Uterus (tissue), 2 donors: ENCODE measurements around the gene ACAA2.

Experiments
- POLR2A ChIP-seq, 2 donors: fragments of 450-650 bp; IDR thresholded peaks; one replicate each; pipeline ENCODE4 v1.6.1; 2016; ENCODE audit warnings: antibody characterized with exemption in 2 of 2, mild to moderate bottlenecking in 1 of 2, moderate library complexity in 1 of 2
- TF ChIP-seq, protein P1 (sequence below), 4 experiments: fragments of 200-600 bp in 2 of 4; fragments of 450-650 bp in 2 of 4; sonication (generic) in 2 of 4; IDR thresholded peaks; one replicate each; pipeline ENCODE4 v1.5.1; 2016 to 2019; ENCODE audit warnings: antibody characterized with exemption in 4 of 4, mild to moderate bottlenecking in 2 of 4, moderate library complexity in 1 of 4

DNA sequence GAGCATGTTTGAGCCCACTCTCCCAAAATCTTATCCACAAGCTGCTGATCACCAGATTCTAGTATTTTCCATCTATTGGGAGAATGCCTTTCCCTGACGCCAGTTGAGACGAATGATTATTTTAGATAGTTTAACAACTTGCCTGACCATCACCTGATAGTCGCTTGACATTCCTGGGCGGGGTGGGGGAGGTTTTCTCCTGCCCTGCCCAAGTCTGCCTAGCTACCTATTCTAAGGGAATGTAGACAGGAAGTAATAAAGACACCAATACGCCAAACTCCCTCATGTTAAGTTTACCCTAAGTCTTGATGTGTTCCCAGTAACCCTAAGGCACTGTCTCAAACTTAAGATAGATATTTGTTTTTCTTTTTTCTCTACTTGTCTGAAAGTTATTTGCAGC is 4.6 kb upstream of the ACAA2 start:
- TF ChIP-seq, protein P1, sequence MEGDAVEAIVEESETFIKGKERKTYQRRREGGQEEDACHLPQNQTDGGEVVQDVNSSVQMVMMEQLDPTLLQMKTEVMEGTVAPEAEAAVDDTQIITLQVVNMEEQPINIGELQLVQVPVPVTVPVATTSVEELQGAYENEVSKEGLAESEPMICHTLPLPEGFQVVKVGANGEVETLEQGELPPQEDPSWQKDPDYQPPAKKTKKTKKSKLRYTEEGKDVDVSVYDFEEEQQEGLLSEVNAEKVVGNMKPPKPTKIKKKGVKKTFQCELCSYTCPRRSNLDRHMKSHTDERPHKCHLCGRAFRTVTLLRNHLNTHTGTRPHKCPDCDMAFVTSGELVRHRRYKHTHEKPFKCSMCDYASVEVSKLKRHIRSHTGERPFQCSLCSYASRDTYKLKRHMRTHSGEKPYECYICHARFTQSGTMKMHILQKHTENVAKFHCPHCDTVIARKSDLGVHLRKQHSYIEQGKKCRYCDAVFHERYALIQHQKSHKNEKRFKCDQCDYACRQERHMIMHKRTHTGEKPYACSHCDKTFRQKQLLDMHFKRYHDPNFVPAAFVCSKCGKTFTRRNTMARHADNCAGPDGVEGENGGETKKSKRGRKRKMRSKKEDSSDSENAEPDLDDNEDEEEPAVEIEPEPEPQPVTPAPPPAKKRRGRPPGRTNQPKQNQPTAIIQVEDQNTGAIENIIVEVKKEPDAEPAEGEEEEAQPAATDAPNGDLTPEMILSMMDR (IDR thresholded peaks at IDR 0.05) = no peak
- no peak for TF ChIP-seq POLR2A (IDR thresholded peaks at IDR 0.05)
